ENCODE results near the gene DSG3.
"Not testable (repeated sequence)": the region's sequence is repeated elsewhere in the genome, so short reads cannot be mapped to it uniquely, and the experiment has no call there.

DSG3 gene

GRCh38 chr18:31506024-31506742 lies 58.6 kb downstream of the DSG3 start:
- DNase-seq (ENCODE audit: low spot score in 2 of 2) (no peak), ATAC-seq (ENCODE audit: low read depth) (no peak)
- H3K27me3 Mint-ChIP-seq, result peaks cover 6% of the 10 kb centered on the region
- no peak overlapping the region for H3K27ac Mint-ChIP-seq
- H3K36me3 Mint-ChIP-seq, result no peaks in the 10 kb centered on the region
- no peaks in the 10 kb centered on the region for H3K4me1 Mint-ChIP-seq
- H3K9me3 Mint-ChIP-seq, result no peaks in the 10 kb centered on the region
- H3K4me3 Mint-ChIP-seq, result no peak overlapping the region

GRCh38 chr18:31507124-31507523 lies 59.6 kb downstream of the DSG3 start:
- H3K27ac Mint-ChIP-seq; DNase-seq (ENCODE audit: low spot score in 2 of 2); H3K27me3 Mint-ChIP-seq; H3K9me3 Mint-ChIP-seq; ATAC-seq (ENCODE audit: low read depth); H3K36me3 Mint-ChIP-seq; H3K4me3 Mint-ChIP-seq; H3K4me1 Mint-ChIP-seq: not testable (repeated sequence)

GRCh38 chr18:31508781-31509180 lies 61.2 kb downstream of the DSG3 start:
- H3K4me3 Mint-ChIP-seq, result no peak overlapping the region
- no peak for ATAC-seq (ENCODE audit: low read depth)
- no peak overlapping the region for H3K27ac Mint-ChIP-seq
- no peaks in the 10 kb centered on the region for H3K9me3 Mint-ChIP-seq
- no peaks in the 10 kb centered on the region for H3K36me3 Mint-ChIP-seq
- H3K4me1 Mint-ChIP-seq, result no peaks in the 10 kb centered on the region
- peaks cover 6% of the 10 kb centered on the region for H3K27me3 Mint-ChIP-seq
- no peak for DNase-seq (ENCODE audit: low spot score in 2 of 2)

GRCh38 chr18:31509571-31509970 lies 62.0 kb downstream of the DSG3 start:
- H3K27ac Mint-ChIP-seq, result no peak overlapping the region
- no peaks in the 10 kb centered on the region for H3K36me3 Mint-ChIP-seq
- no peaks in the 10 kb centered on the region for H3K4me1 Mint-ChIP-seq
- H3K9me3 Mint-ChIP-seq, result no peaks in the 10 kb centered on the region
- peaks cover 7% of the 10 kb centered on the region for H3K27me3 Mint-ChIP-seq
- ATAC-seq (ENCODE audit: low read depth) (no peak), DNase-seq (ENCODE audit: low spot score in 2 of 2) (no peak)
- no peak overlapping the region for H3K4me3 Mint-ChIP-seq

GRCh38 chr18:31510319-31510718 lies 62.8 kb downstream of the DSG3 start:
- peaks cover 7% of the 10 kb centered on the region for H3K27me3 Mint-ChIP-seq
- no peaks in the 10 kb centered on the region for H3K36me3 Mint-ChIP-seq
- H3K9me3 Mint-ChIP-seq, result no peaks in the 10 kb centered on the region
- H3K4me3 Mint-ChIP-seq, result no peak overlapping the region
- H3K4me1 Mint-ChIP-seq, result no peaks in the 10 kb centered on the region
- DNase-seq (ENCODE audit: low spot score in 2 of 2), result no peak
- ATAC-seq (ENCODE audit: low read depth), result no peak
- no peak overlapping the region for H3K27ac Mint-ChIP-seq

GRCh38 chr18:31511098-31511497 lies 63.6 kb downstream of the DSG3 start:
- Mint-ChIP-seq H3K4me1 (no peaks in the 10 kb centered on the region), H3K27ac (no peak overlapping the region)
- no peak for ATAC-seq (ENCODE audit: low read depth)

GRCh38 chr18:31512203-31512764 lies 64.7 kb downstream of the DSG3 start:
- no peaks in the 10 kb centered on the region for H3K36me3 Mint-ChIP-seq
- ATAC-seq (ENCODE audit: low read depth) (no peak), DNase-seq (ENCODE audit: low spot score in 2 of 2) (no peak)

More at GRCh38 chr18:31511098-31511497, 63.6 kb downstream of the DSG3 start:
- Mint-ChIP-seq H3K27me3 (peaks cover 7% of the 10 kb centered on the region), H3K36me3 (no peaks in the 10 kb centered on the region), H3K9me3 (no peaks in the 10 kb centered on the region), H3K4me3 (no peak overlapping the region)
- DNase-seq (ENCODE audit: low spot score in 2 of 2), result no peak

GRCh38 chr18:31513189-31513935 lies 65.8 kb downstream of the DSG3 start:
- Mint-ChIP-seq H3K27me3 (peaks cover 7% of the 10 kb centered on the region), H3K4me1 (no peaks in the 10 kb centered on the region)

More at GRCh38 chr18:31512203-31512764, 64.7 kb downstream of the DSG3 start:
- H3K4me3 Mint-ChIP-seq, result no peak overlapping the region
- H3K27me3 Mint-ChIP-seq, result peaks cover 7% of the 10 kb centered on the region
- H3K27ac Mint-ChIP-seq, result no peak overlapping the region
- H3K9me3 Mint-ChIP-seq, result no peaks in the 10 kb centered on the region
- no peaks in the 10 kb centered on the region for H3K4me1 Mint-ChIP-seq

GRCh38 chr18:31516437-31516836 lies 68.9 kb downstream of the DSG3 start:
- DNase-seq (ENCODE audit: low spot score in 2 of 2) (no peak), ATAC-seq (ENCODE audit: low read depth) (no peak)
- no peak overlapping the region for H3K27ac Mint-ChIP-seq
- peaks cover 6% of the 10 kb centered on the region for H3K27me3 Mint-ChIP-seq
- H3K9me3 Mint-ChIP-seq, result no peaks in the 10 kb centered on the region
- no peaks in the 10 kb centered on the region for H3K4me1 Mint-ChIP-seq
- no peaks in the 10 kb centered on the region for H3K36me3 Mint-ChIP-seq
- H3K4me3 Mint-ChIP-seq, result no peak overlapping the region

More at GRCh38 chr18:31513189-31513935, 65.8 kb downstream of the DSG3 start:
- Mint-ChIP-seq H3K4me3 (no peak overlapping the region), H3K27ac (no peak overlapping the region), H3K9me3 (no peaks in the 10 kb centered on the region), H3K36me3 (no peaks in the 10 kb centered on the region)
- ATAC-seq (ENCODE audit: low read depth) (no peak), DNase-seq (ENCODE audit: low spot score in 2 of 2) (no peak)

GRCh38 chr18:31526374-31526773 lies 78.8 kb downstream of the DSG3 start:
- no peak for ATAC-seq (ENCODE audit: low read depth)
- no peak overlapping the region for H3K27ac Mint-ChIP-seq
- peaks cover 4% of the 10 kb centered on the region for H3K27me3 Mint-ChIP-seq
- H3K4me3 Mint-ChIP-seq, result no peak overlapping the region
- no peaks in the 10 kb centered on the region for H3K4me1 Mint-ChIP-seq
- no peaks in the 10 kb centered on the region for H3K9me3 Mint-ChIP-seq
- H3K36me3 Mint-ChIP-seq, result no peaks in the 10 kb centered on the region
- DNase-seq (ENCODE audit: low spot score in 2 of 2), result no peak

All from memory B cell (primary cell).